HG02938 (cell line): ENCODE data around the gene FOXP3.
"Not testable (repeated sequence)": the region's sequence is repeated elsewhere in the genome, so short reads cannot be mapped to it uniquely, and the experiment has no call there.

Experiments
- ATAC-seq: cut with Tn5 transposase; IDR thresholded peaks from one replicate; pipeline ENCODE4 v1.9.1; 2021; ENCODE audit warnings: mild to moderate bottlenecking, moderate library complexity; ENCODE audit not compliant: unreplicated experiment

FOXP3 gene

GRCh38 chrX:49264460-49264859 lies at the start of gene FOXP3:
Gene FOXP3, minus strand, starts transcription at chrX:49264710. Its CDS starts 6,205 bp downstream, at chrX:49258505.
- ATAC-seq = no peak

GRCh38 chrX:49312176-49312575 lies 47.7 kb upstream of the FOXP3 start:
- no peak for ATAC-seq

- no peak for ATAC-seq
Observed at GRCh38 chrX:49310371-49310770, 45.9 kb upstream of the FOXP3 start.

- ATAC-seq = no peak
Observed at GRCh38 chrX:49309401-49309981, 45.0 kb upstream of the FOXP3 start.

- ATAC-seq = no peak
Observed at GRCh38 chrX:49308604-49309269, 44.2 kb upstream of the FOXP3 start.

GRCh38 chrX:49307775-49308174 lies 43.3 kb upstream of the FOXP3 start:
- ATAC-seq = not testable (repeated sequence)

GRCh38 chrX:49303346-49303745 lies 38.8 kb upstream of the FOXP3 start, which contains the start of gene GAGE10:
Gene GAGE10, plus strand, starts transcription at chrX:49303646. Its CDS starts 1,214 bp downstream, at chrX:49304860.
- ATAC-seq = no peak

- no peak for ATAC-seq
Observed at GRCh38 chrX:49300703-49301102, 36.2 kb upstream of the FOXP3 start.

- ATAC-seq = not testable (repeated sequence)
Observed at GRCh38 chrX:49299293-49299692, 34.8 kb upstream of the FOXP3 start.

- ATAC-seq = no peak
Observed at GRCh38 chrX:49292400-49293362, 28.2 kb upstream of the FOXP3 start.

GRCh38 chrX:49291615-49292337 lies 27.3 kb upstream of the FOXP3 start:
- peak; percentile 72 for ATAC-seq

GRCh38 chrX:49290215-49290614 lies 25.7 kb upstream of the FOXP3 start:
- no peak for ATAC-seq

GRCh38 chrX:49287665-49288064 lies 23.2 kb upstream of the FOXP3 start:
- ATAC-seq = no peak

GRCh38 chrX:49286581-49286980 lies 22.1 kb upstream of the FOXP3 start:
- no peak for ATAC-seq

GRCh38 chrX:49286136-49286535 lies 21.6 kb upstream of the FOXP3 start:
- ATAC-seq = no peak

GRCh38 chrX:49284212-49284611 lies 19.7 kb upstream of the FOXP3 start:
- ATAC-seq = no peak

- ATAC-seq = no peak
Observed at GRCh38 chrX:49282647-49283011, 18.1 kb upstream of the FOXP3 start.

GRCh38 chrX:49278081-49278480 lies 13.6 kb upstream of the FOXP3 start:
- no peak for ATAC-seq

GRCh38 chrX:49277535-49277830 lies 13.0 kb upstream of the FOXP3 start:
- no peak for ATAC-seq

- ATAC-seq = no peak
Observed at GRCh38 chrX:49276671-49277534, 12.4 kb upstream of the FOXP3 start.
